CD4-positive, alpha-beta T cell (primary cell): ENCODE data around the gene HELZ. TPM values are rescaled to one million over a fixed set of nuclear protein-coding genes. Genes with fewer than 3 reads are reported as not detected.
A peak's percentile ranks its signal among the peaks of the same experiment; 100 is the strongest.
"Not testable (repeated sequence)": the region's sequence is repeated elsewhere in the genome, so short reads cannot be mapped to it uniquely, and the experiment has no call there.

Experiments
- ATAC-seq: fragments of 200-7000 bp; cut with Tn5 transposase; one replicate; pipeline ENCODE4 v1.10.0; 2022; ENCODE audit warnings: mild to moderate bottlenecking; ENCODE audit not compliant: poor library complexity
- CTCF ChIA-PET: fragments of 350-600 bp; sonication (Branson Sonifier 250); formaldehyde crosslinking; loops from one replicate; lab custom pipeline; 2021; ENCODE audit warnings: antibody characterized with exemption, inconsistent platforms; lab: Charles Lee
- POLR2A ChIA-PET: fragments of 350-600 bp; sonication (Branson Sonifier 250); formaldehyde crosslinking; loops from one replicate; lab custom pipeline; 2021; ENCODE audit warnings: antibody characterized with exemption, inconsistent platforms; lab: Charles Lee
- DNase-seq, 14 experiments: peaks; one replicate each; pipeline ENCODE4 v3.0.0-alpha.2; 2013 to 2020; ENCODE audit warnings: mixed read lengths in 2 of 14
- H3K27ac ChIP-seq, 2 donors: one replicate each; pipeline versions ENCODE4 v1.5.1 to v1.7.0; 2013; ENCODE audit warnings: low read length in 2 of 2, low read depth in 1 of 2, mild to moderate bottlenecking in 1 of 2
- H3K27me3 ChIP-seq, 2 experiments: 1 replicate in 1 of 2; 2 replicates in 1 of 2; pipeline versions ENCODE4 v1.6.1 to v1.7.0; 2013; ENCODE audit warnings: low read length in 2 of 2, control low read depth in 1 of 2, mild to moderate bottlenecking in 1 of 2, moderate library complexity in 1 of 2; ENCODE audit not compliant: insufficient read depth in 2 of 2, control insufficient read depth in 1 of 2
- H3K36me3 ChIP-seq: one replicate; pipeline ENCODE4 v1.6.1; 2013; ENCODE audit warnings: low read length, control low read depth; ENCODE audit not compliant: insufficient read depth
- H3K4me1 ChIP-seq: one replicate; pipeline ENCODE4 v1.6.1; 2013; ENCODE audit warnings: low read length, control low read depth; ENCODE audit not compliant: insufficient read depth
- H3K4me3 ChIP-seq: one replicate; pipeline ENCODE4 v1.5.1; 2013; ENCODE audit warnings: mild to moderate bottlenecking, low read length, moderate library complexity
- H3K9me3 ChIP-seq, 2 experiments: 1 replicate in 1 of 2; 2 replicates in 1 of 2; pipeline versions ENCODE4 v1.6.1 to v1.7.0; 2013; ENCODE audit warnings: low read length in 2 of 2, mild to moderate bottlenecking in 2 of 2, control low read depth in 1 of 2, moderate library complexity in 1 of 2; ENCODE audit not compliant: control insufficient read depth in 1 of 2, insufficient read depth in 1 of 2
- H3K27ac Mint-ChIP-seq: one replicate; pipeline ENCODE4 v1.8.0; 2020; ENCODE audit warnings: mixed read lengths
- H3K27me3 Mint-ChIP-seq: one replicate; pipeline ENCODE4 v1.8.0; 2021; ENCODE audit warnings: mixed read lengths
- H3K36me3 Mint-ChIP-seq: one replicate; pipeline ENCODE4 v1.8.0; 2021; ENCODE audit warnings: low read depth, mixed read lengths
- H3K4me1 Mint-ChIP-seq: one replicate; pipeline ENCODE4 v1.8.0; 2021; ENCODE audit warnings: low read depth, mixed read lengths
- H3K4me3 Mint-ChIP-seq: one replicate; pipeline ENCODE4 v1.8.0; 2020; ENCODE audit warnings: mild to moderate bottlenecking, mixed read lengths
- H3K9me3 Mint-ChIP-seq: one replicate; pipeline ENCODE4 v1.8.0; 2020; ENCODE audit warnings: mixed read lengths
- intact Hi-C, 2 experiments: fragments of 100-400 bp; cut with DNase I in 1 of 2; cut with micrococcal nuclease in 1 of 2; formaldehyde crosslinking; loops; one replicate each; pipeline versions ENCODE4 v1.15.1 to v1.9.0; 2023 to 2025; cut with DNase I, micrococcal nuclease
- total RNA-seq, 174 experiments: library from RNA in 2 of 174; stranded (reverse) in 2 of 174; gene quantifications; one replicate each; pipeline ENCODE4 v1.2.3 and lab custom pipeline; 2021 to 2026
- TF ChIP-seq, protein P1 (sequence below): fragments of 200-600 bp; IDR thresholded peaks from one replicate; pipeline ENCODE4 v1.8.0; 2022; ENCODE audit warnings: antibody characterized with exemption, mild to moderate bottlenecking

Gene HELZ
- total RNA-seq, 2 experiments from 2014 or later = 94.8 to 107 TPM

DNA sequence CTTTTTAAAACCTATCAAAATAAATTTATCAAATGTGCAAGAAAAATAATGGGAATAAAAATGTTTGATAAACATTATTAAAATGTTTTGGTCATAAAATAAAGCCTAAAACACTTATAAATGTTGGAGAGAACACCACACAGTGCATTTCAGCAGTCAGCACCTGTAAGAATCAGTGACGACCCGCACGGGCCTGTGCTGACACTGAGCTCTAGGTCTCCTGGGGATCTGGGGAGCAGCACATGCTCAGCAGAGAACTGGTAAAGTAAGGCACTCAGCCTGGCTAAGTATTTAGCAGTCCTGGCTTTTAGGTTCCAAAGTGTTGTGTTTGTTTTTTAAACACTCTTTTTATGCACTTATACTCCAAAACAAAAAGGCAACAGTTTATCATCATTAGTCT lies 46.9 kb downstream of the HELZ start:
- H3K27ac Mint-ChIP-seq = no peak overlapping the region
- TF ChIP-seq, protein P1, sequence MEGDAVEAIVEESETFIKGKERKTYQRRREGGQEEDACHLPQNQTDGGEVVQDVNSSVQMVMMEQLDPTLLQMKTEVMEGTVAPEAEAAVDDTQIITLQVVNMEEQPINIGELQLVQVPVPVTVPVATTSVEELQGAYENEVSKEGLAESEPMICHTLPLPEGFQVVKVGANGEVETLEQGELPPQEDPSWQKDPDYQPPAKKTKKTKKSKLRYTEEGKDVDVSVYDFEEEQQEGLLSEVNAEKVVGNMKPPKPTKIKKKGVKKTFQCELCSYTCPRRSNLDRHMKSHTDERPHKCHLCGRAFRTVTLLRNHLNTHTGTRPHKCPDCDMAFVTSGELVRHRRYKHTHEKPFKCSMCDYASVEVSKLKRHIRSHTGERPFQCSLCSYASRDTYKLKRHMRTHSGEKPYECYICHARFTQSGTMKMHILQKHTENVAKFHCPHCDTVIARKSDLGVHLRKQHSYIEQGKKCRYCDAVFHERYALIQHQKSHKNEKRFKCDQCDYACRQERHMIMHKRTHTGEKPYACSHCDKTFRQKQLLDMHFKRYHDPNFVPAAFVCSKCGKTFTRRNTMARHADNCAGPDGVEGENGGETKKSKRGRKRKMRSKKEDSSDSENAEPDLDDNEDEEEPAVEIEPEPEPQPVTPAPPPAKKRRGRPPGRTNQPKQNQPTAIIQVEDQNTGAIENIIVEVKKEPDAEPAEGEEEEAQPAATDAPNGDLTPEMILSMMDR = no peak
- Histone ChIP-seq H3K9me3 (no peaks in the 10 kb centered on the region), H3K36me3 (peaks cover 75% of the 10 kb centered on the region), H3K27me3 (no peaks in the 10 kb centered on the region), H3K27ac (no peak overlapping the region), H3K4me1 (no peaks in the 10 kb centered on the region), H3K4me3 (no peak overlapping the region)
- no peak for DNase-seq
- CTCF ChIA-PET = no interaction called here
- H3K4me3 Mint-ChIP-seq = no peak overlapping the region
- no peaks in the 10 kb centered on the region for H3K9me3 Mint-ChIP-seq
- intact Hi-C loops = no loop called here
- H3K4me1 Mint-ChIP-seq = peaks cover 28% of the 10 kb centered on the region
- POLR2A ChIA-PET = no interaction called here
- H3K36me3 Mint-ChIP-seq = peaks cover 81% of the 10 kb centered on the region
- H3K27me3 Mint-ChIP-seq = no peaks in the 10 kb centered on the region
- ATAC-seq = no peak

DNA sequence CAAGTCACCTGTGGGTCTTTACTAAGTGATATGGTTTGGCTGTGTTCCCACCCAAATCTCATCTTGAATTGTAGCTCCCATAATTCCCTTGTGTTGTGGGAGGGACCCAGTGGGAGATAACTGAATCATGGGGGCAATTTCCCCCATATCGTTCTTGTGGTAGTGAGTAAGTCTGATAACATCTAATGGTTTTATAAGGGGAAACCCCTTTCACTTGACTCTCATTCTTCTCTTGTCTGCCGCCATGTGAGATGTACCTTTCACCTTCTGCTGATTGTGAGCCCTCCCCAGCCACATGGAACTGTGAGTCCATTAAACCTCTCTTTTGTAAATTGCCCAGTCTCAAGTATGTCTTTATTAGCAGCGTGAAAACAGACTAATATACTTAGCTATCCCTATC lies 48.0 kb downstream of the HELZ start:
- not testable (repeated sequence) for ATAC-seq, H3K27ac Mint-ChIP-seq
- peaks cover 64% of the 10 kb centered on the region for H3K36me3 ChIP-seq

DNA sequence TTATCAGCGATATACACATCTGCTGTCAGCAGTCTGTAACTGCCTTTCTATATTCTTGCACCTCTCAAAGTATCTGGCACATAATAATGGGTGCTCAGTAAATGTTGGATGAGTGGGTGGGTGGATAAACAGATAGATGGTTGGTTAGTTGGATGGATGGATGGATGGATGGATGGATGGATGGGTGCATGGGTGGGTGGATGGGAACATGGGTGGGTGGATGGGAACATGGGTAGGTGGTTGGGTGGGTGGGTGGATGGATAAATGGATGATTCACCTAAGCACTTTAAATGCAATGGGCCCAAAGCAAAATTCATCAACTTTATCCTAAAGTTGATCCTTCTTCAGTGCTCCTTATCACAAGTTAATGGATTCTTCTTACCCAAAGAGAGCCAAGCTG lies 48.6 kb downstream of the HELZ start:
- POLR2A ChIA-PET = no interaction called here

More for the DNA sequence above, 48.0 kb downstream of the HELZ start:
- Mint-ChIP-seq H3K4me1 (peaks cover 28% of the 10 kb centered on the region), H3K36me3 (peaks cover 75% of the 10 kb centered on the region)
- H3K4me1 ChIP-seq, H3K27me3 Mint-ChIP-seq, H3K9me3 Mint-ChIP-seq, H3K27ac ChIP-seq, H3K27me3 ChIP-seq, H3K9me3 ChIP-seq, H3K4me3 Mint-ChIP-seq, H3K4me3 ChIP-seq, CTCF ChIA-PET, POLR2A ChIA-PET, intact Hi-C loops: not testable (repeated sequence)
- DNase-seq = peak in 2 of 14 experiments; percentile 17 to 33

DNA sequence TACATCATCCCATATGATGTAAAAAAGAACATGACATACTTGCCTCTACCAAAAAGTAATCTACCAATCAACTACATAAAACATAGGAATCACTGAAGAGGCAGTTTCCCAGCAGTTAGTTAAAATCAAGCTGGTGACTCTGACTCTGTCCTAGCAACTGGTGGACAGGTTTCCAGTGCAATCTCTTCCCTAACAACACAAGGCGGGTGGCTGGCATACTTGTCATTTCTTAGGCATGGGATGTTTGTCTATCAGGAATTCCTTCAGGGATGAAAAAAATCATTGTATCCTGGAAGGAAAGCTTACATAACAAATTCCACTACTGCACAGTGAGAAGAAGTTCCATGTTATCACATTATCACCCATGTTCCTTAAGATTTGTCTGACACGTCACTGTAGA lies 50.9 kb downstream of the HELZ start:
- Histone ChIP-seq H3K9me3 (no peaks in the 10 kb centered on the region), H3K36me3 (peaks cover 50% of the 10 kb centered on the region), H3K4me1 (no peaks in the 10 kb centered on the region), H3K4me3 (no peak overlapping the region), H3K27me3 (no peaks in the 10 kb centered on the region), H3K27ac (no peak overlapping the region)
- CTCF ChIA-PET = no interaction called here
- DNase-seq (no peak), ATAC-seq (no peak)
- intact Hi-C loops = no loop called here
- H3K4me1 Mint-ChIP-seq = peaks cover 30% of the 10 kb centered on the region
- TF ChIP-seq, protein P1 = no peak
- H3K4me3 Mint-ChIP-seq = no peak overlapping the region
- H3K27ac Mint-ChIP-seq = no peak overlapping the region
- H3K9me3 Mint-ChIP-seq = no peaks in the 10 kb centered on the region
- POLR2A ChIA-PET = no interaction called here
- no peaks in the 10 kb centered on the region for H3K27me3 Mint-ChIP-seq
- peaks cover 64% of the 10 kb centered on the region for H3K36me3 Mint-ChIP-seq

More for the DNA sequence above, 48.6 kb downstream of the HELZ start:
- DNase-seq = no peak
- CTCF ChIA-PET = no interaction called here
- Histone ChIP-seq H3K4me1 (no peaks in the 10 kb centered on the region), H3K27ac (no peak overlapping the region), H3K27me3 (no peaks in the 10 kb centered on the region), H3K36me3 (peaks cover 59% of the 10 kb centered on the region), H3K4me3 (no peak overlapping the region), H3K9me3 (no peaks in the 10 kb centered on the region)
- Mint-ChIP-seq H3K27me3 (no peaks in the 10 kb centered on the region), H3K27ac (no peak overlapping the region), H3K9me3 (no peaks in the 10 kb centered on the region), H3K4me3 (no peak overlapping the region), H3K36me3 (peaks cover 71% of the 10 kb centered on the region), H3K4me1 (peaks cover 28% of the 10 kb centered on the region)
- TF ChIP-seq, protein P1 = no peak
- no peak for ATAC-seq
- intact Hi-C loops = no loop called here
